A673 (cell line): ENCODE results near the gene ZNF527.

Source experiments
- CTCF ChIP-seq: fragments of 300-800, 200-600 bp; sonication (generic); conservative IDR thresholded peaks from 2 replicates; pipeline ENCODE4 v1.5.1; 2017; ENCODE audit warnings: low read depth, mild to moderate bottlenecking, antibody characterized with exemption, low read length, moderate library complexity, mixed read lengths
- EZH2 ChIP-seq: fragments of 200-600 bp; sonication (generic); IDR thresholded peaks from 2 replicates; pipeline ENCODE4 v1.6.1; 2017; ENCODE audit warnings: borderline replicate concordance, low read depth, mild to moderate bottlenecking, mixed read lengths, antibody characterized with exemption, low read length; ENCODE audit not compliant: poor library complexity, severe bottlenecking

DNA sequence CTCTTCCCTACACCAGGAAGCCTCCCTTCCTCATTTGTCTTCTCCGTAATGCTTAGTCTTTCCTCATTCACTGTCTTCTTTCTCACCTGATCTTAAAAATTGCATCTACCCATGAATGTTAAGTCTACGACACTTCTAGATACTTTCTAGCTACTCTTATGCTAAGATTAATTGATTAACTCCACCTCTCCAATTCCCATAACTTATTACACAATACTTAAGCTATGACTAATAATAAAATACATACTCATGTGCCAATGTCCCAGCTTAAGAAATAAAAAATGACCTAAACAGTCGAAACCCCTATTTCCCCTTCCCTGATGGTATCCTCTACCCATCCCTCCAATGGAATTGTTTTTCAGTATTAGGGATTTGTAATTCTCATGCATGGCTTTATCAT, 22.8 kb upstream of the ZNF527 start:
- TF ChIP-seq CTCF (no peak), EZH2 (no peak)
